IMR-90 (cell line): ENCODE measurements around the gene KRT83. TPM values are rescaled to one million over a fixed set of nuclear protein-coding genes. Genes with fewer than 3 reads are reported as not detected.

Source experiments
- ATAC-seq: fragments of 200-7000 bp; cut with Tn5 transposase; 2 replicates; pipeline ENCODE4 v1.9.1; 2020; ENCODE audit warnings: low read depth, mild to moderate bottlenecking, moderate library complexity
- BruUV-seq: library from RNA; stranded (reverse); fragments of 400-500 nt; replicated peaks from 2 replicates; lab custom pipeline; 2021; lab: Mats Ljungman, UMichigan
- CTCF ChIA-PET: fragments of 300-600 bp; formaldehyde crosslinking; extraction: SDS; loops from one replicate; lab custom pipeline; 2021; ENCODE audit warnings: antibody characterized with exemption; lab: Yijun Ruan, JAX
- POLR2A ChIA-PET: fragments of 300-600 bp; sonication (Branson Sonifier 250); formaldehyde crosslinking; loops from one replicate; lab custom pipeline; 2022; ENCODE audit warnings: antibody characterized with exemption; ENCODE audit not compliant: unreplicated experiment; lab: Charles Lee
- DNase-seq: peaks from one replicate; pipeline ENCODE4 v3.0.0; 2013
- H2AFZ ChIP-seq: replicated peaks from 2 replicates; pipeline ENCODE3; 2013; ENCODE audit warnings: low read length, mild to moderate bottlenecking; ENCODE audit not compliant: poor library complexity
- H2AK5ac ChIP-seq: 2 replicates; pipeline ENCODE4 v1.6.1; 2013; ENCODE audit warnings: low read depth, low read length, inconsistent platforms
- H2AK9ac ChIP-seq: replicated peaks from 2 replicates; pipeline ENCODE3; 2013; ENCODE audit warnings: mild to moderate bottlenecking, low read depth, low read length, moderate library complexity; ENCODE audit not compliant: poor library complexity
- H2BK120ac ChIP-seq: 2 replicates; pipeline ENCODE4 v1.6.1; 2013; ENCODE audit warnings: low read depth, low read length, inconsistent platforms
- H2BK15ac ChIP-seq: 3 replicates; pipeline ENCODE4 v1.6.1; 2013; ENCODE audit warnings: low read depth, low read length, inconsistent platforms
- H2BK20ac ChIP-seq: 2 replicates; pipeline ENCODE4 v1.6.1; 2013; ENCODE audit warnings: low read depth, mild to moderate bottlenecking, inconsistent platforms, low read length, moderate library complexity
- H2BK5ac ChIP-seq: 2 replicates; pipeline ENCODE4 v1.6.1; 2013; ENCODE audit warnings: mild to moderate bottlenecking, low read depth, low read length, inconsistent platforms; ENCODE audit not compliant: poor library complexity, severe bottlenecking
- H3K14ac ChIP-seq: replicated peaks from 2 replicates; pipeline ENCODE4 v1.6.1; 2013; ENCODE audit warnings: low read depth, low read length, inconsistent platforms
- H3K18ac ChIP-seq: 2 replicates; pipeline ENCODE4 v1.6.1; 2013; ENCODE audit warnings: low read depth, low read length, control low read depth
- H3K23ac ChIP-seq: 2 replicates; pipeline ENCODE4 v1.6.1; 2013; ENCODE audit warnings: low read depth, low read length, inconsistent platforms
- H3K27ac ChIP-seq: 2 replicates; pipeline ENCODE4 v1.5.1; 2013; ENCODE audit warnings: mild to moderate bottlenecking, control low read depth, low read length; ENCODE audit not compliant: insufficient read depth
- H3K27me3 ChIP-seq: 2 replicates; pipeline ENCODE4 v1.6.1; 2013; ENCODE audit warnings: low read length; ENCODE audit not compliant: control insufficient read depth, insufficient read depth
- H3K36me3 ChIP-seq: 2 replicates; pipeline ENCODE4 v1.6.1; 2013; ENCODE audit warnings: low read length, mixed read lengths; ENCODE audit not compliant: control insufficient read depth, insufficient read depth
- H3K4ac ChIP-seq: 2 replicates; pipeline ENCODE4 v1.6.1; 2013; ENCODE audit warnings: low read depth, low read length, inconsistent platforms
- H3K4me1 ChIP-seq: 2 replicates; pipeline ENCODE4 v1.6.1; 2013; ENCODE audit warnings: low read length, mixed read lengths; ENCODE audit not compliant: control insufficient read depth, insufficient read depth
- H3K4me2 ChIP-seq: 2 replicates; pipeline ENCODE4 v1.6.1; 2013; ENCODE audit warnings: low read depth, mild to moderate bottlenecking, control low read depth, low read length, moderate library complexity
- H3K4me3 ChIP-seq: 2 replicates; pipeline ENCODE4 v1.5.1; 2013; ENCODE audit warnings: low read depth, mild to moderate bottlenecking, control low read depth, low read length, moderate library complexity; ENCODE audit not compliant: insufficient read depth
- H3K56ac ChIP-seq: 2 replicates; pipeline ENCODE4 v1.6.1; 2013; ENCODE audit warnings: low read length, inconsistent platforms; ENCODE audit not compliant: insufficient read depth; ENCODE audit errors: extremely low read depth
- H3K79me1 ChIP-seq, 2 experiments: 2 replicates each; pipeline ENCODE4 v1.6.1; 2013; ENCODE audit warnings: low read length in 2 of 2, inconsistent platforms in 1 of 2, low read depth in 1 of 2
- H3K9ac ChIP-seq: 2 replicates; pipeline ENCODE4 v1.6.1; 2013; ENCODE audit warnings: low read depth, low read length, control low read depth
- H3K9me1 ChIP-seq: 2 replicates; pipeline ENCODE4 v1.6.1; 2013; ENCODE audit warnings: low read length, inconsistent platforms; ENCODE audit not compliant: insufficient read depth
- H3K9me3 ChIP-seq: 2 replicates; pipeline ENCODE4 v1.6.1; 2013; ENCODE audit warnings: low read length; ENCODE audit not compliant: control insufficient read depth, insufficient read depth
- H4K20me1 ChIP-seq: 2 replicates; pipeline ENCODE4 v1.6.1; 2013; ENCODE audit warnings: low read length, inconsistent platforms; ENCODE audit not compliant: insufficient read depth
- H4K5ac ChIP-seq: 2 replicates; pipeline ENCODE4 v1.6.1; 2013; ENCODE audit warnings: mild to moderate bottlenecking, low read depth, low read length, control low read depth
- H4K8ac ChIP-seq, 2 experiments: 2 replicates each; pipeline ENCODE4 v1.6.1; 2013; ENCODE audit warnings: low read depth in 2 of 2, low read length in 2 of 2, control low read depth in 1 of 2, inconsistent platforms in 1 of 2
- H4K91ac ChIP-seq: 2 replicates; pipeline ENCODE4 v1.6.1; 2013; ENCODE audit warnings: low read depth, low read length, inconsistent platforms; ENCODE audit not compliant: insufficient read depth
- BHLHE40 ChIP-seq: fragments of 150-350 bp; IDR thresholded peaks from 2 replicates; pipeline ENCODE4 v1.6.1; 2016; ENCODE audit warnings: mild to moderate bottlenecking, low read depth, low read length
- CEBPB ChIP-seq: IDR thresholded peaks from 2 replicates; pipeline ENCODE4 v1.6.1; 2012; ENCODE audit warnings: low read depth, low read length, improper control_type of control experiment
- CHD1 ChIP-seq: IDR thresholded peaks from 2 replicates; pipeline ENCODE4 v1.6.1; 2012; ENCODE audit warnings: low read depth, low read length, improper control_type of control experiment
- ELK1 ChIP-seq: fragments of 150-350 bp; IDR thresholded peaks from 2 replicates; pipeline ENCODE4 v1.6.1; 2016; ENCODE audit warnings: low read depth, mild to moderate bottlenecking, low read length, moderate library complexity, borderline replicate concordance
- FOS ChIP-seq: fragments of 150-350 bp; IDR thresholded peaks from 2 replicates; pipeline ENCODE4 v1.6.1; 2016; ENCODE audit warnings: low read depth, low read length
- MAFK ChIP-seq: IDR thresholded peaks from 2 replicates; pipeline ENCODE4 v1.6.1; 2012; ENCODE audit warnings: low read depth, low read length, improper control_type of control experiment
- MAZ ChIP-seq: IDR thresholded peaks from 2 replicates; pipeline ENCODE4 v1.6.1; 2012; ENCODE audit warnings: low read depth, mild to moderate bottlenecking, low read length, improper control_type of control experiment, moderate library complexity, borderline replicate concordance
- MXI1 ChIP-seq: IDR thresholded peaks from 2 replicates; pipeline ENCODE4 v1.6.1; 2012; ENCODE audit warnings: low read depth, mild to moderate bottlenecking, low read length, moderate library complexity, borderline replicate concordance
- NFE2L2 ChIP-seq: fragments of 150-350 bp; IDR thresholded peaks from 2 replicates; pipeline ENCODE4 v1.6.1; 2016; ENCODE audit warnings: low read depth, mild to moderate bottlenecking, low read length
- POLR2A ChIP-seq: IDR thresholded peaks from 2 replicates; pipeline ENCODE4 v1.6.1; 2012; ENCODE audit warnings: mild to moderate bottlenecking, low read depth, low read length
- RAD21 ChIP-seq: IDR thresholded peaks from 2 replicates; pipeline ENCODE4 v1.6.1; 2012; ENCODE audit warnings: low read length, improper control_type of control experiment
- RCOR1 ChIP-seq: IDR thresholded peaks from 2 replicates; pipeline ENCODE4 v1.6.1; 2012; ENCODE audit warnings: mild to moderate bottlenecking, low read length, improper control_type of control experiment; ENCODE audit not compliant: insufficient replicate concordance
- RFX5 ChIP-seq: IDR thresholded peaks from 2 replicates; pipeline ENCODE4 v1.8.0; 2012; ENCODE audit warnings: low read depth, mild to moderate bottlenecking, low read length, moderate library complexity
- SMC3 ChIP-seq: fragments of 150-350 bp; IDR thresholded peaks from 2 replicates; pipeline ENCODE4 v1.6.1; 2016; ENCODE audit warnings: low read depth, mild to moderate bottlenecking, antibody characterized with exemption, low read length, moderate library complexity
- USF2 ChIP-seq: fragments of 150-350 bp; IDR thresholded peaks from 2 replicates; pipeline ENCODE4 v1.6.1; 2017; ENCODE audit warnings: mild to moderate bottlenecking, antibody characterized with exemption, low read length, low read depth
- WGBS, 2 experiments: methylation state at CpG; one replicate each; pipeline versions ENCODE4 v1.1.5 to v1.1.7; 2013; ENCODE audit warnings: missing lambda C conversion rate in 2 of 2; ENCODE audit not compliant: insufficient read length in 1 of 2; ENCODE audit errors: extremely low coverage in 2 of 2; 5-methylcytosine and 5-hydroxymethylcytosine counted together
- dilution Hi-C: fragments of 300-500 bp; cut with HindIII; formaldehyde crosslinking; loops from one replicate; pipeline ENCODE4 v1.14.3; 2018; ENCODE audit warnings: low sequenced_read_pairs; ENCODE audit not compliant: unreplicated experiment
- in situ Hi-C: fragments of 300-500 bp; cut with MboI; formaldehyde crosslinking; loops from 3 replicates; pipeline ENCODE4 v1.14.3; 2019; ENCODE audit warnings: low sequenced_read_pairs, inconsistent platforms, mixed read lengths
- intact Hi-C: fragments of 100-400 bp; cut with micrococcal nuclease; formaldehyde crosslinking; loops from 2 replicates; pipeline ENCODE4 v1.10.0; 2022
- polyA plus RNA-seq, 3 experiments: library from polyadenylated mRNA; depleted of rRNA; stranded (reverse); fragments of >200 nt; gene quantifications; 2 replicates each; pipeline ENCODE4 v1.2.3, GENCODE V29; 2012; ENCODE audit warnings: low replicate concordance in 1 of 3
- total RNA-seq: library from RNA; depleted of rRNA; stranded (reverse); fragments of >200 nt; gene quantifications from 2 replicates; pipeline ENCODE4 v1.2.3, GENCODE V29; 2012
- TF ChIP-seq, protein P1 (sequence below): conservative IDR thresholded peaks from 2 replicates; pipeline ENCODE4 v1.5.1; 2012; ENCODE audit warnings: mild to moderate bottlenecking, low read depth, low read length, improper control_type of control experiment

KRT83 gene
- total and polyA plus RNA-seq, 2 of the 4 experiments (the other 2 are of a cell fraction): not detected

DNA sequence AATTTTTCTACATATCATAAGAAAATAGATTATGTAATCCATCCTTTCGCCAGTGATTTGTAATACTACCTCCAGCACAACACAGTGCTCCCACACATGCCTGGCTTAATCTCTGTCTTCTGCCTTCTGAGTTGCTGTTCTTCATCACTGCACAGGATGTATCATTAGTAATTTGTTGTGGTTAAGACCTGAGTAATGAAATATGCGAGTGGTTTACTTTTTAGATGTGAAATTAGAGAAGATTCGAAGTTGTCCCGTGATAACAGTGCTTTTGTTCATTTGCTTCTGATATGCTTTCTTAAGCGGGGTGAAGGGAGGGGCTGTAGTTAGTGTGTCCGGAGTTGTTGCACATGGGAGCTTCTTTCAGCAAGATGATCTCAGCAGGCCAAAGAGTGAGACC is 28.0 kb upstream of the KRT83 start:
- H3K9me1 ChIP-seq: no peaks in the 10 kb centered on the region
- H4K8ac ChIP-seq: no peak overlapping the region
- H2BK15ac ChIP-seq: no peak overlapping the region
- H3K9me3 ChIP-seq: no peaks in the 10 kb centered on the region
- H3K79me1 ChIP-seq: no peaks in the 10 kb centered on the region
- ChIA-PET POLR2A (no interaction called here), CTCF (no interaction called here)
- no peak overlapping the region for H2AK9ac ChIP-seq
- H3K36me3 ChIP-seq: no peaks in the 10 kb centered on the region
- H3K23ac ChIP-seq: no peak overlapping the region
- ATAC-seq: no peak
- H4K20me1 ChIP-seq: no peaks in the 10 kb centered on the region
- WGBS, 2 experiments: 32% methylated on average over 3 of the region's 6 CpGs; no CpG with 5 or more reads in 1 of the 2 experiments
- no peak overlapping the region for H4K91ac ChIP-seq
- dilution Hi-C loops (no loop called here), in situ Hi-C loops (no loop called here), intact Hi-C loops (no loop called here)
- H2BK20ac ChIP-seq: no peak overlapping the region
- no peak overlapping the region for H2BK120ac ChIP-seq
- H2BK5ac ChIP-seq: no peak overlapping the region
- H3K27ac ChIP-seq: no peak overlapping the region
- H2AK5ac ChIP-seq: no peak overlapping the region
- H3K27me3 ChIP-seq: peaks cover 59% of the 10 kb centered on the region
- no peak overlapping the region for H3K18ac ChIP-seq
- TF ChIP-seq BHLHE40: no peak
- no peak for TF ChIP-seq MAZ
- no peak for TF ChIP-seq RCOR1
- TF ChIP-seq POLR2A: no peak
- TF ChIP-seq MXI1: no peak
- no peak for TF ChIP-seq ELK1
- TF ChIP-seq, protein P1, sequence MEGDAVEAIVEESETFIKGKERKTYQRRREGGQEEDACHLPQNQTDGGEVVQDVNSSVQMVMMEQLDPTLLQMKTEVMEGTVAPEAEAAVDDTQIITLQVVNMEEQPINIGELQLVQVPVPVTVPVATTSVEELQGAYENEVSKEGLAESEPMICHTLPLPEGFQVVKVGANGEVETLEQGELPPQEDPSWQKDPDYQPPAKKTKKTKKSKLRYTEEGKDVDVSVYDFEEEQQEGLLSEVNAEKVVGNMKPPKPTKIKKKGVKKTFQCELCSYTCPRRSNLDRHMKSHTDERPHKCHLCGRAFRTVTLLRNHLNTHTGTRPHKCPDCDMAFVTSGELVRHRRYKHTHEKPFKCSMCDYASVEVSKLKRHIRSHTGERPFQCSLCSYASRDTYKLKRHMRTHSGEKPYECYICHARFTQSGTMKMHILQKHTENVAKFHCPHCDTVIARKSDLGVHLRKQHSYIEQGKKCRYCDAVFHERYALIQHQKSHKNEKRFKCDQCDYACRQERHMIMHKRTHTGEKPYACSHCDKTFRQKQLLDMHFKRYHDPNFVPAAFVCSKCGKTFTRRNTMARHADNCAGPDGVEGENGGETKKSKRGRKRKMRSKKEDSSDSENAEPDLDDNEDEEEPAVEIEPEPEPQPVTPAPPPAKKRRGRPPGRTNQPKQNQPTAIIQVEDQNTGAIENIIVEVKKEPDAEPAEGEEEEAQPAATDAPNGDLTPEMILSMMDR: no peak
- no peak for TF ChIP-seq SMC3
- TF ChIP-seq FOS: no peak
- no peak for TF ChIP-seq USF2
- no peak for TF ChIP-seq CEBPB
- no peak for TF ChIP-seq RFX5
- no peak for TF ChIP-seq RAD21
- no peak for TF ChIP-seq NFE2L2
- no peak for TF ChIP-seq MAFK
- no peak for TF ChIP-seq CHD1
- no peak overlapping the region for H3K56ac ChIP-seq
- H3K4me3 ChIP-seq: no peak overlapping the region
- no peak overlapping the region for H3K14ac ChIP-seq
- no peaks in the 10 kb centered on the region for H3K4me1 ChIP-seq
- no TSS peak for BruUV-seq
- H3K9ac ChIP-seq: no peak overlapping the region
- H3K4ac ChIP-seq: no peak overlapping the region
- no peak overlapping the region for H2AFZ ChIP-seq
- H3K4me2 ChIP-seq: no peak overlapping the region
- no peak overlapping the region for H4K5ac ChIP-seq
- peak; percentile 4 for DNase-seq
